SK-N-SH (cell line): Measurements from ENCODE around the gene C17orf114.

Experiments
- CTCF ChIA-PET: fragments of 300-600, 350-600 bp; formaldehyde crosslinking; extraction: SDS; loops from one replicate; lab custom pipeline; 2021; lab: Yijun Ruan, JAX
- POLR2A ChIA-PET: fragments of 350-600 bp; sonication (Branson Sonifier 250); formaldehyde crosslinking; extraction: SDS; loops from one replicate; lab custom pipeline; 2020; ENCODE audit warnings: antibody characterized with exemption, inconsistent platforms; lab: Yijun Ruan, JAX
- DNase-seq: peaks from one replicate; pipeline ENCODE4 v3.0.0; 2012
- H2AFZ ChIP-seq: fragments of 200-600 bp; sonication (generic); 2 replicates; pipeline ENCODE4 v1.8.1; 2016; ENCODE audit warnings: antibody characterized with exemption, mild to moderate bottlenecking, low read depth
- H3F3A ChIP-seq: fragments of 200-600 bp; sonication (generic); replicated peaks from 2 replicates; pipeline ENCODE3; 2016; ENCODE audit warnings: antibody characterized with exemption, mild to moderate bottlenecking; ENCODE audit not compliant: insufficient read depth
- H3K27ac ChIP-seq, 2 experiments: fragments of 200-500 bp in 1 of 2; fragments of 200-600 bp in 1 of 2; sonication (Bioruptor generic) in 1 of 2; sonication (generic), shearing (Covaris generic) in 1 of 2; 2 replicates each; pipeline versions ENCODE4 v1.5.1 to v1.6.1; 2014 to 2016; ENCODE audit warnings: low read depth in 2 of 2, inconsistent platforms in 1 of 2, low read length in 1 of 2, mild to moderate bottlenecking in 1 of 2, mixed read lengths in 1 of 2
- H3K27me3 ChIP-seq: fragments of 200-600 bp; sonication (generic), shearing (Covaris generic); 2 replicates; pipeline ENCODE4 v1.6.1; 2016; ENCODE audit warnings: mixed run types; ENCODE audit not compliant: insufficient read depth
- H3K36me3 ChIP-seq, 2 experiments: fragments of 200-500 bp in 1 of 2; fragments of 200-600 bp in 1 of 2; sonication (Bioruptor generic) in 1 of 2; sonication (generic) in 1 of 2; replicated peaks in 1 of 2; 2 replicates each; pipeline versions ENCODE3 to v1.5.1; 2014 to 2016; ENCODE audit warnings: low read length in 1 of 2, mild to moderate bottlenecking in 1 of 2; ENCODE audit not compliant: insufficient read depth in 2 of 2, control insufficient read depth in 1 of 2
- H3K4me1 ChIP-seq, 2 experiments: fragments of 200-500 bp in 1 of 2; fragments of 200-600 bp in 1 of 2; sonication (Bioruptor generic) in 1 of 2; sonication (generic), shearing (Covaris generic) in 1 of 2; 2 replicates each; pipeline versions ENCODE4 v1.5.1 to v1.6.1; 2014 to 2016; ENCODE audit warnings: low read depth in 1 of 2, low read length in 1 of 2, mixed run types in 1 of 2; ENCODE audit not compliant: insufficient read depth in 2 of 2, control insufficient read depth in 1 of 2
- H3K4me2 ChIP-seq: fragments of 200-600 bp; sonication (generic), shearing (Covaris generic); 2 replicates; pipeline ENCODE4 v1.6.1; 2017; ENCODE audit warnings: mixed run types
- H3K4me3 ChIP-seq, 2 experiments: fragments of 200-500 bp in 1 of 2; fragments of 200-600 bp in 1 of 2; sonication (Bioruptor generic) in 1 of 2; sonication (generic), shearing (Covaris generic) in 1 of 2; 2 replicates each; pipeline versions ENCODE4 v1.5.1 to v1.8.1; 2014 to 2016; ENCODE audit warnings: low read depth in 2 of 2, inconsistent platforms in 1 of 2, low read length in 1 of 2, mild to moderate bottlenecking in 1 of 2, mixed read lengths in 1 of 2, moderate library complexity in 1 of 2
- H3K79me2 ChIP-seq: fragments of 200-600 bp; sonication (generic); 2 replicates; pipeline ENCODE4 v1.8.1; 2017; ENCODE audit warnings: mild to moderate bottlenecking; ENCODE audit not compliant: insufficient read depth
- H3K9ac ChIP-seq: fragments of 200-600 bp; sonication (generic); 2 replicates; pipeline ENCODE4 v1.6.1; 2017; ENCODE audit warnings: mixed run types
- H3K9me2 ChIP-seq: fragments of 200-600 bp; sonication (generic); 2 replicates; pipeline ENCODE4 v1.6.1; 2017; ENCODE audit warnings: mixed run types
- H3K9me3 ChIP-seq: fragments of 200-600 bp; sonication (generic); 2 replicates; pipeline ENCODE4 v1.6.1; 2017; ENCODE audit warnings: mixed run types, mild to moderate bottlenecking, moderate library complexity
- H4K20me1 ChIP-seq: fragments of 200-600 bp; sonication (generic); 2 replicates; pipeline ENCODE4 v1.6.1; 2017; ENCODE audit warnings: mild to moderate bottlenecking, mixed run types; ENCODE audit not compliant: insufficient read depth
- CTCF ChIP-seq: fragments of 200-600 bp; sonication (generic); IDR thresholded peaks from 2 replicates; pipeline ENCODE4 v1.6.1; 2017; ENCODE audit warnings: antibody characterized with exemption, mild to moderate bottlenecking, moderate library complexity
- EZH2phosphoT487 ChIP-seq: fragments of 200-600 bp; sonication (generic); IDR thresholded peaks from 2 replicates; pipeline ENCODE4 v1.6.1; 2017; ENCODE audit warnings: low read depth, mixed run types, mild to moderate bottlenecking, antibody characterized with exemption, moderate library complexity, borderline replicate concordance
- FOSL2 ChIP-seq: IDR thresholded peaks from 2 replicates; pipeline ENCODE4 v1.4.0; 2012; ENCODE audit warnings: low read depth, mild to moderate bottlenecking, moderate library complexity, borderline replicate concordance
- FOXJ3 ChIP-seq: sonication (generic); formaldehyde crosslinking; IDR thresholded peaks from 2 replicates; pipeline ENCODE4 v1.5.1; 2020; ENCODE audit warnings: mild to moderate bottlenecking, missing genetic modification reagents
- FOXM1 ChIP-seq: IDR thresholded peaks from 2 replicates; pipeline ENCODE4 v1.4.0; 2012; ENCODE audit warnings: low read depth, mild to moderate bottlenecking
- GATA2 ChIP-seq: sonication (generic); formaldehyde crosslinking; IDR thresholded peaks from 2 replicates; pipeline ENCODE4 v1.5.0; 2020; ENCODE audit warnings: mild to moderate bottlenecking, missing genetic modification reagents
- MAX ChIP-seq: IDR thresholded peaks from 2 replicates; pipeline ENCODE4 v1.4.0; 2012; ENCODE audit warnings: low read depth
- MEF2A ChIP-seq: IDR thresholded peaks from 2 replicates; pipeline ENCODE4 v1.4.0; 2012; ENCODE audit warnings: low read depth, borderline replicate concordance
- NFIC ChIP-seq: IDR thresholded peaks from 2 replicates; pipeline ENCODE4 v1.4.0; 2012; ENCODE audit warnings: borderline replicate concordance
- PBX3 ChIP-seq: IDR thresholded peaks from 2 replicates; pipeline ENCODE4; 2012
- POLR2AphosphoS5 ChIP-seq: IDR thresholded peaks from 2 replicates; pipeline ENCODE4 v1.6.1; 2012; ENCODE audit warnings: low read depth, low read length
- RFX5 ChIP-seq: IDR thresholded peaks from 2 replicates; pipeline ENCODE4 v1.6.1; 2012; ENCODE audit warnings: mild to moderate bottlenecking, improper control_type of control experiment, low read length
- SIN3A ChIP-seq: IDR thresholded peaks from 2 replicates; pipeline ENCODE4 v1.6.1; 2012; ENCODE audit warnings: low read depth, mild to moderate bottlenecking, low read length, moderate library complexity, borderline replicate concordance
- SMC3 ChIP-seq: IDR thresholded peaks from 2 replicates; pipeline ENCODE4 v1.6.1; 2012; ENCODE audit warnings: low read depth, low read length, improper control_type of control experiment
- TAF1 ChIP-seq: IDR thresholded peaks from 2 replicates; pipeline ENCODE4 v1.6.1; 2012; ENCODE audit warnings: low read depth, mild to moderate bottlenecking, low read length, moderate library complexity, borderline replicate concordance
- USF1 ChIP-seq: IDR thresholded peaks from 2 replicates; pipeline ENCODE4 v1.4.0; 2012; ENCODE audit warnings: low read depth, borderline replicate concordance
- YY1 ChIP-seq: IDR thresholded peaks from 2 replicates; pipeline ENCODE4 v1.4.0; 2012; ENCODE audit warnings: low read depth, mild to moderate bottlenecking
- ZBTB33 ChIP-seq: IDR thresholded peaks from 2 replicates; pipeline ENCODE4 v1.4.0; 2012; ENCODE audit warnings: low read depth, borderline replicate concordance
- WGBS: methylation state at CpG from one replicate; pipeline ENCODE4 v1.1.6; 2017; ENCODE audit warnings: low lambda C conversion rate; 5-methylcytosine and 5-hydroxymethylcytosine counted together
- TF ChIP-seq, protein P1 (sequence below): IDR thresholded peaks from 2 replicates; pipeline ENCODE4 v1.6.1; 2012; ENCODE audit warnings: mild to moderate bottlenecking, low read depth, low read length, moderate library complexity

Gene C17orf114

GRCh38 chr17:4827399-4827798 lies 25.3 kb upstream of the C17orf114 start:
- Histone ChIP-seq H3K4me1 (no peaks in the 10 kb centered on the region), H2AFZ (no peak overlapping the region), H3K27me3 (no peaks in the 10 kb centered on the region), H3K36me3 (no peaks in the 10 kb centered on the region), H3K27ac (no peak overlapping the region), H3K9me3 (no peaks in the 10 kb centered on the region)
- WGBS: 82% methylated on average over 8 of the region's 8 CpGs
- POLR2A ChIA-PET: no interaction called here
- TF ChIP-seq GATA2 (CRISPR knock-in tag) (no peak), TAF1 (no peak), RFX5 (no peak), PBX3 (no peak), MAX (no peak), EZH2phosphoT487 (no peak), FOSL2 (no peak), FOXM1 (no peak), POLR2AphosphoS5 (no peak), SIN3A (no peak), FOXJ3 (no peak), ZBTB33 (no peak), YY1 (no peak), MEF2A (no peak), CTCF (no peak), SMC3 (no peak), NFIC (no peak), USF1 (no peak)
- TF ChIP-seq, protein P1, sequence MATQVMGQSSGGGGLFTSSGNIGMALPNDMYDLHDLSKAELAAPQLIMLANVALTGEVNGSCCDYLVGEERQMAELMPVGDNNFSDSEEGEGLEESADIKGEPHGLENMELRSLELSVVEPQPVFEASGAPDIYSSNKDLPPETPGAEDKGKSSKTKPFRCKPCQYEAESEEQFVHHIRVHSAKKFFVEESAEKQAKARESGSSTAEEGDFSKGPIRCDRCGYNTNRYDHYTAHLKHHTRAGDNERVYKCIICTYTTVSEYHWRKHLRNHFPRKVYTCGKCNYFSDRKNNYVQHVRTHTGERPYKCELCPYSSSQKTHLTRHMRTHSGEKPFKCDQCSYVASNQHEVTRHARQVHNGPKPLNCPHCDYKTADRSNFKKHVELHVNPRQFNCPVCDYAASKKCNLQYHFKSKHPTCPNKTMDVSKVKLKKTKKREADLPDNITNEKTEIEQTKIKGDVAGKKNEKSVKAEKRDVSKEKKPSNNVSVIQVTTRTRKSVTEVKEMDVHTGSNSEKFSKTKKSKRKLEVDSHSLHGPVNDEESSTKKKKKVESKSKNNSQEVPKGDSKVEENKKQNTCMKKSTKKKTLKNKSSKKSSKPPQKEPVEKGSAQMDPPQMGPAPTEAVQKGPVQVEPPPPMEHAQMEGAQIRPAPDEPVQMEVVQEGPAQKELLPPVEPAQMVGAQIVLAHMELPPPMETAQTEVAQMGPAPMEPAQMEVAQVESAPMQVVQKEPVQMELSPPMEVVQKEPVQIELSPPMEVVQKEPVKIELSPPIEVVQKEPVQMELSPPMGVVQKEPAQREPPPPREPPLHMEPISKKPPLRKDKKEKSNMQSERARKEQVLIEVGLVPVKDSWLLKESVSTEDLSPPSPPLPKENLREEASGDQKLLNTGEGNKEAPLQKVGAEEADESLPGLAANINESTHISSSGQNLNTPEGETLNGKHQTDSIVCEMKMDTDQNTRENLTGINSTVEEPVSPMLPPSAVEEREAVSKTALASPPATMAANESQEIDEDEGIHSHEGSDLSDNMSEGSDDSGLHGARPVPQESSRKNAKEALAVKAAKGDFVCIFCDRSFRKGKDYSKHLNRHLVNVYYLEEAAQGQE: no peak
- TF ChIP-seq, all 33 proteins: peak for 0
- H3F3A ChIP-seq: no peaks in the 10 kb centered on the region
- H3K9me2 ChIP-seq: no peaks in the 10 kb centered on the region
- no peak overlapping the region for H3K9ac ChIP-seq
- CTCF ChIA-PET: no interaction called here
- no peak overlapping the region for H3K4me2 ChIP-seq
- H4K20me1 ChIP-seq: no peaks in the 10 kb centered on the region
- H3K4me3 ChIP-seq: no peak overlapping the region
- DNase-seq: no peak
- H3K79me2 ChIP-seq: no peaks in the 10 kb centered on the region
